HCT116 (cell line): ENCODE measurements around the gene IFITM5. TPM values are rescaled to one million over a fixed set of nuclear protein-coding genes. Genes with fewer than 3 reads are reported as not detected.
"Not testable (repeated sequence)": the region's sequence is repeated elsewhere in the genome, so short reads cannot be mapped to it uniquely, and the experiment has no call there.

Experiments
- ATAC-seq: fragments of 200-7000 bp; cut with Tn5 transposase; 2 replicates; pipeline ENCODE4 v1.9.1; 2020; ENCODE audit warnings: mild to moderate bottlenecking, moderate library complexity
- BruUV-seq: library from RNA; stranded (reverse); fragments of 400-500 nt; replicated peaks from 2 replicates; lab custom pipeline; 2021; lab: Mats Ljungman, UMichigan
- CTCF ChIA-PET: fragments of 300-600 bp; sonication (Branson Sonifier 250); formaldehyde crosslinking; loops from one replicate; lab custom pipeline; 2021; ENCODE audit warnings: antibody characterized with exemption; lab: Charles Lee
- POLR2A ChIA-PET: fragments of 300-600, 350-600 bp; sonication (Branson Sonifier 250); formaldehyde crosslinking; loops from one replicate; lab custom pipeline; 2021; ENCODE audit warnings: antibody characterized with exemption; lab: Charles Lee
- RAD21 ChIA-PET, 2 experiments: fragments of 300-600 bp; sonication (Branson Sonifier 250); formaldehyde crosslinking; loops; one replicate each; lab custom pipeline; 2023; ENCODE audit warnings: low total read pairs in 2 of 2; ENCODE audit not compliant: uncharacterized antibody in 2 of 2, unreplicated experiment in 2 of 2, low non-redundant PET in 1 of 2; lab: Charles Lee
- DNase-seq: peaks from one replicate; pipeline ENCODE4 v3.0.0-alpha.2; 2010; ENCODE audit warnings: low read depth, low spot score
- H2AFZ ChIP-seq: fragments of 200-600 bp; shearing (Covaris generic), sonication (generic); 2 replicates; pipeline ENCODE4 v1.6.1; 2017; ENCODE audit warnings: low read depth, mixed run types, mixed read lengths, antibody characterized with exemption, low read length; ENCODE audit not compliant: poor library complexity, severe bottlenecking
- H3K27ac ChIP-seq: 2 replicates; pipeline ENCODE4 v1.5.1; 2012; ENCODE audit warnings: low read depth, low read length
- H3K27me3 ChIP-seq: fragments of 200-600 bp; sonication (generic); 2 replicates; pipeline ENCODE4 v1.6.1; 2016; ENCODE audit warnings: mixed run types, low read length, mixed read lengths; ENCODE audit not compliant: insufficient read depth
- H3K36me3 ChIP-seq, 2 experiments: fragments of 200-500 bp in 1 of 2; fragments of 200-600 bp in 1 of 2; sonication (Bioruptor generic) in 1 of 2; sonication (generic) in 1 of 2; 2 replicates each; pipeline versions ENCODE4 v1.5.1 to v1.6.1; 2014 to 2016; ENCODE audit warnings: low read length in 2 of 2, inconsistent platforms in 1 of 2, mixed read lengths in 1 of 2, mixed run types in 1 of 2; ENCODE audit not compliant: insufficient read depth in 2 of 2, control insufficient read depth in 1 of 2
- H3K4me1 ChIP-seq, 2 experiments: fragments of 200-600 bp in 1 of 2; sonication (generic) in 1 of 2; 2 replicates each; pipeline versions ENCODE4 v1.5.1 to v1.6.1; 2012 to 2017; ENCODE audit warnings: low read length in 2 of 2, inconsistent platforms in 1 of 2, mild to moderate bottlenecking in 1 of 2, mixed read lengths in 1 of 2, mixed run types in 1 of 2, moderate library complexity in 1 of 2; ENCODE audit not compliant: insufficient read depth in 2 of 2, control insufficient read depth in 1 of 2
- H3K4me2 ChIP-seq: fragments of 200-600 bp; sonication (generic); 2 replicates; pipeline ENCODE4 v1.6.1; 2017; ENCODE audit warnings: mixed run types, low read length, mixed read lengths
- H3K4me3 ChIP-seq, 2 experiments: fragments of 200-600 bp in 1 of 2; sonication (generic) in 1 of 2; replicated peaks in 1 of 2; 2 replicates each; pipeline ENCODE4 v1.5.1; 2011 to 2016; ENCODE audit warnings: low read length in 2 of 2, control low read depth in 1 of 2, low read depth in 1 of 2, mild to moderate bottlenecking in 1 of 2, mixed read lengths in 1 of 2, mixed run types in 1 of 2
- H3K79me2 ChIP-seq: fragments of 200-600 bp; sonication (generic); 2 replicates; pipeline ENCODE4 v1.6.1; 2017; ENCODE audit warnings: mild to moderate bottlenecking, mixed run types, low read length, moderate library complexity, mixed read lengths; ENCODE audit not compliant: insufficient read depth
- H3K9ac ChIP-seq: fragments of 200-600 bp; sonication (generic); 2 replicates; pipeline ENCODE4 v1.6.1; 2016; ENCODE audit warnings: low read length, mixed read lengths
- H3K9me2 ChIP-seq: fragments of 200-600 bp; sonication (generic), shearing (Covaris generic); 2 replicates; pipeline ENCODE4 v1.6.1; 2017; ENCODE audit warnings: mixed run types, mild to moderate bottlenecking, moderate library complexity; ENCODE audit not compliant: insufficient read depth
- H3K9me3 ChIP-seq, 2 experiments: fragments of 200-500 bp in 1 of 2; fragments of 200-600 bp in 1 of 2; sonication (Bioruptor generic) in 1 of 2; sonication (generic) in 1 of 2; 2 replicates each; pipeline ENCODE4 v1.6.1; 2014 to 2017; ENCODE audit warnings: low read length in 2 of 2, mixed read lengths in 2 of 2, inconsistent platforms in 1 of 2, low read depth in 1 of 2, mild to moderate bottlenecking in 1 of 2, mixed run types in 1 of 2, moderate library complexity in 1 of 2; ENCODE audit not compliant: control insufficient read depth in 1 of 2, insufficient read depth in 1 of 2
- H4K20me1 ChIP-seq: fragments of 200-600 bp; sonication (generic), shearing (Covaris generic); 2 replicates; pipeline ENCODE4 v1.6.1; 2017; ENCODE audit warnings: mixed run types, mild to moderate bottlenecking, moderate library complexity; ENCODE audit not compliant: insufficient read depth
- ATF3 ChIP-seq: IDR thresholded peaks from 2 replicates; pipeline ENCODE4 v1.6.1; 2012
- CBX3 ChIP-seq: IDR thresholded peaks from 2 replicates; pipeline ENCODE4 v1.6.1; 2012; ENCODE audit warnings: low read depth
- EGR1 ChIP-seq: IDR thresholded peaks from 2 replicates; pipeline ENCODE4 v1.6.1; 2012; ENCODE audit warnings: low read depth
- ELF1 ChIP-seq: IDR thresholded peaks from 2 replicates; pipeline ENCODE4 v1.6.1; 2012; ENCODE audit warnings: low read depth, borderline replicate concordance
- EZH2 ChIP-seq: fragments of 200-600 bp; sonication (generic); IDR thresholded peaks from 2 replicates; pipeline ENCODE4 v1.6.1; 2017; ENCODE audit warnings: antibody characterized with exemption, mixed run types
- MAX ChIP-seq: IDR thresholded peaks from 2 replicates; pipeline ENCODE4 v1.6.1; 2012
- POLR2A ChIP-seq: IDR thresholded peaks from 2 replicates; pipeline ENCODE4 v1.7.0; 2011; ENCODE audit warnings: borderline replicate concordance; ENCODE audit not compliant: insufficient read depth, insufficient read length; ENCODE audit errors: extremely low read depth
- RAD21 ChIP-seq: IDR thresholded peaks from 2 replicates; pipeline ENCODE4 v1.6.1; 2012; ENCODE audit warnings: low read depth, mild to moderate bottlenecking
- REST ChIP-seq: IDR thresholded peaks from 2 replicates; pipeline ENCODE4 v1.6.1; 2012; ENCODE audit warnings: low read depth
- SIN3A ChIP-seq: IDR thresholded peaks from 2 replicates; pipeline ENCODE4 v1.6.1; 2012; ENCODE audit warnings: low read depth
- TCF7L2 ChIP-seq: IDR thresholded peaks from 2 replicates; pipeline ENCODE4 v1.7.0; 2011; ENCODE audit warnings: borderline replicate concordance, inconsistent platforms; ENCODE audit not compliant: insufficient read depth, insufficient read length; ENCODE audit errors: extremely low read depth
- ZBTB33 ChIP-seq: IDR thresholded peaks from 2 replicates; pipeline ENCODE4 v1.6.1; 2011; ENCODE audit warnings: mild to moderate bottlenecking, low read length, moderate library complexity; ENCODE audit not compliant: insufficient replicate concordance; ENCODE audit errors: extremely low read depth
- ZFX ChIP-seq: fragments of 450-650 bp; IDR thresholded peaks from 2 replicates; pipeline ENCODE4 v1.6.1; 2017
- ZNF274 ChIP-seq: fragments of 200-500 bp; sonication (Bioruptor generic); IDR thresholded peaks from 2 replicates; pipeline ENCODE4 v1.6.1; 2014; ENCODE audit warnings: mild to moderate bottlenecking, low read depth, low read length, inconsistent platforms
- intact Hi-C: fragments of 100-400 bp; cut with micrococcal nuclease; formaldehyde crosslinking; loops from 2 replicates; pipeline ENCODE4 v1.10.0; 2022
- total RNA-seq: library from RNA; stranded (reverse); gene quantifications from one replicate; pipeline ENCODE4 v1.2.1, GENCODE V29; 2021; ENCODE audit not compliant: unreplicated experiment

The IFITM5 gene
- total RNA-seq, 1 experiment from 2014 or later: not detected

- Histone ChIP-seq H3K9me2 (no peaks in the 10 kb centered on the region), H3K4me2 (no peak overlapping the region), H3K9ac (no peak overlapping the region), H3K36me3 (no peaks in the 10 kb centered on the region), H3K27ac (no peak overlapping the region), H3K4me3 (no peak overlapping the region), H4K20me1 (no peaks in the 10 kb centered on the region), H3K79me2 (peaks cover 12% of the 10 kb centered on the region), H2AFZ (no peak overlapping the region), H3K4me1 (peaks cover 0 to 6% of the 10 kb centered on the region in 2 experiments; a peak in 3 of 4 replicates)
- DNase-seq (no peak), ATAC-seq (no peak)
- ChIA-PET RAD21 (no interaction called here), POLR2A (no interaction called here)
- no TSS peak for BruUV-seq
- intact Hi-C loops: no loop called here
- TF ChIP-seq POLR2A: no peak
- TF ChIP-seq RAD21: no peak
- TF ChIP-seq ATF3: no peak
- TF ChIP-seq EGR1: no peak
- TF ChIP-seq ZNF274: no peak
- no peak for TF ChIP-seq EZH2
- TF ChIP-seq SIN3A: no peak
- no peak for TF ChIP-seq ELF1
- no peak for TF ChIP-seq TCF7L2
- no peak for TF ChIP-seq ZFX
- no peak for TF ChIP-seq ZBTB33
- TF ChIP-seq MAX: no peak
- TF ChIP-seq REST: no peak
- TF ChIP-seq CBX3: no peak
- TF ChIP-seq, all 23 proteins: peak for 0
- CTCF ChIA-PET: no interaction called here
- Histone ChIP-seq H3K27me3 (no peaks in the 10 kb centered on the region), H3K9me3 (no peaks in the 10 kb centered on the region)
Observed at GRCh38 chr11:324156-324555, 24.8 kb upstream of the IFITM5 start.

GRCh38 chr11:319888-320273 lies 20.6 kb upstream of the IFITM5 start:
- POLR2A ChIA-PET: interaction anchor here (1.6 kb wide), 1 partner anchor 12 kb away, joined by 3 read pairs; the partner anchor contains the start of gene IFITM2
- Histone ChIP-seq H3K9ac (peak overlapping the region; percentile 83), H3K4me2 (peak overlapping the region; percentile 88), H3K4me3 (peak overlapping the region; percentile 70 to 82), H3K27ac (peak overlapping the region; percentile 90), H3K79me2 (peaks cover 12% of the 10 kb centered on the region)
- H3K36me3 ChIP-seq, intact Hi-C loops, H3K9me2 ChIP-seq, H3K9me3 ChIP-seq, H4K20me1 ChIP-seq, DNase-seq, H3K27me3 ChIP-seq, CTCF ChIA-PET, BruUV-seq, H3K4me1 ChIP-seq, H2AFZ ChIP-seq, RAD21 ChIA-PET: not testable (repeated sequence)
- ATAC-seq: peak; percentile 25
